ENCODE measurements around the gene LLGL2.

Gene LLGL2

GRCh38 chr17:75616521-75617122 is 91.1 kb downstream of the LLGL2 start:
- H3K4me1 ChIP-seq (ENCODE audit: low read length): no peaks in the 10 kb centered on the region
- no peaks in the 10 kb centered on the region for H3K36me3 ChIP-seq (replicated peaks; ENCODE audit: low read depth, low read length)
- H3K9me3 ChIP-seq (ENCODE audit: insufficient read depth, low read length): no peaks in the 10 kb centered on the region
- no peak overlapping the region for H3K27ac ChIP-seq (ENCODE audit: low read length)
- H4K20me1 ChIP-seq (ENCODE audit: insufficient read depth, low read length): no peaks in the 10 kb centered on the region
- no peak overlapping the region for H3K9ac ChIP-seq (ENCODE audit: low read length)
- H3K4me3 ChIP-seq (ENCODE audit: low read length): no peak overlapping the region
- H2AFZ ChIP-seq (ENCODE audit: low read depth, low read length): no peak overlapping the region
- no peak overlapping the region for H3K4me2 ChIP-seq (ENCODE audit: low read length)
- TF ChIP-seq EZH2phosphoT487 (IDR thresholded peaks at IDR 0.05; ENCODE audit: low read depth): no peak
- TF ChIP-seq CTCF (IDR thresholded peaks at IDR 0.05; ENCODE audit: low read depth, low read length): no peak
- H3K79me2 ChIP-seq (ENCODE audit: low read length): no peaks in the 10 kb centered on the region
- no peaks in the 10 kb centered on the region for H3K27me3 ChIP-seq (ENCODE audit: low read depth, low read length)

DNA sequence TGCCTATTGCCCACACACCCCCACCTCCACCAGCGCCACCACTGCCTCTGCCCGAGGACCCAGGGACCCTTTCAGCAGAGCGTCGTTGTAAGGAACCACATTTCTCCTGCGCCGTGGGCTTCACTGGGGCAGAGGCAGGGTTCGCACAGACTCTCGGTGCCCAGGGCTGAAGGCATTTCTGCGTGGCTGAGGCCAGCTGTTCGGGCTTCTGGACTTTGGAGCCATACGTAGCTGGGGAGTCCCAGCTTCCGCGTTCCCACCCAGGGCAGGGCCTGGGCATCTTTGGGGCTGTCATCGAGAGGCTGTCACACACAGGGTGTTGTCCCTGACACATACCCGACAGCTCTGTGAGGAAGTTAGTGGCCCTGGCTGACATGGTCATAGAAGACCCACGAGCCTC is 91.7 kb downstream of the LLGL2 start:
- H3K27ac ChIP-seq (ENCODE audit: low read length): no peak overlapping the region
- no peaks in the 10 kb centered on the region for H3K4me1 ChIP-seq (ENCODE audit: low read length)
- TF ChIP-seq CTCF (IDR thresholded peaks at IDR 0.05; ENCODE audit: low read depth, low read length) (no peak), EZH2phosphoT487 (IDR thresholded peaks at IDR 0.05; ENCODE audit: low read depth) (no peak)
- H3K9me3 ChIP-seq (ENCODE audit: insufficient read depth, low read length): no peaks in the 10 kb centered on the region
- no peak overlapping the region for H3K9ac ChIP-seq (ENCODE audit: low read length)
- H4K20me1 ChIP-seq (ENCODE audit: insufficient read depth, low read length): no peaks in the 10 kb centered on the region
- H3K27me3 ChIP-seq (ENCODE audit: low read depth, low read length): no peaks in the 10 kb centered on the region
- no peak overlapping the region for H3K4me3 ChIP-seq (ENCODE audit: low read length)
- no peak overlapping the region for H2AFZ ChIP-seq (ENCODE audit: low read depth, low read length)
- H3K79me2 ChIP-seq (ENCODE audit: low read length): no peaks in the 10 kb centered on the region
- no peak overlapping the region for H3K4me2 ChIP-seq (ENCODE audit: low read length)
- no peaks in the 10 kb centered on the region for H3K36me3 ChIP-seq (replicated peaks; ENCODE audit: low read depth, low read length)

GRCh38 chr17:75617675-75618074 is 92.2 kb downstream of the LLGL2 start:
- no peak overlapping the region for H2AFZ ChIP-seq (ENCODE audit: low read depth, low read length)
- no peaks in the 10 kb centered on the region for H4K20me1 ChIP-seq (ENCODE audit: insufficient read depth, low read length)
- no peaks in the 10 kb centered on the region for H3K36me3 ChIP-seq (replicated peaks; ENCODE audit: low read depth, low read length)
- H3K27me3 ChIP-seq (ENCODE audit: low read depth, low read length): no peaks in the 10 kb centered on the region
- H3K4me3 ChIP-seq (ENCODE audit: low read length): no peak overlapping the region
- H3K9ac ChIP-seq (ENCODE audit: low read length): no peak overlapping the region
- no peak overlapping the region for H3K4me2 ChIP-seq (ENCODE audit: low read length)
- no peaks in the 10 kb centered on the region for H3K4me1 ChIP-seq (ENCODE audit: low read length)
- H3K9me3 ChIP-seq (ENCODE audit: insufficient read depth, low read length): no peaks in the 10 kb centered on the region
- H3K27ac ChIP-seq (ENCODE audit: low read length): no peak overlapping the region
- TF ChIP-seq EZH2phosphoT487 (IDR thresholded peaks at IDR 0.05; ENCODE audit: low read depth): no peak
- no peak for TF ChIP-seq CTCF (IDR thresholded peaks at IDR 0.05; ENCODE audit: low read depth, low read length)
- no peaks in the 10 kb centered on the region for H3K79me2 ChIP-seq (ENCODE audit: low read length)

- H2AFZ ChIP-seq (ENCODE audit: low read depth, low read length): no peak overlapping the region
- no peaks in the 10 kb centered on the region for H3K36me3 ChIP-seq (replicated peaks; ENCODE audit: low read depth, low read length)
- H4K20me1 ChIP-seq (ENCODE audit: insufficient read depth, low read length): no peaks in the 10 kb centered on the region
- H3K27ac ChIP-seq (ENCODE audit: low read length): no peak overlapping the region
- no peaks in the 10 kb centered on the region for H3K79me2 ChIP-seq (ENCODE audit: low read length)
- H3K9ac ChIP-seq (ENCODE audit: low read length): no peak overlapping the region
- H3K9me3 ChIP-seq (ENCODE audit: insufficient read depth, low read length): no peaks in the 10 kb centered on the region
- H3K4me2 ChIP-seq (ENCODE audit: low read length): no peak overlapping the region
- H3K4me3 ChIP-seq (ENCODE audit: low read length): no peak overlapping the region
- H3K4me1 ChIP-seq (ENCODE audit: low read length): no peaks in the 10 kb centered on the region
- TF ChIP-seq CTCF (IDR thresholded peaks at IDR 0.05; ENCODE audit: low read depth, low read length) (peak; percentile 53), EZH2phosphoT487 (IDR thresholded peaks at IDR 0.05; ENCODE audit: low read depth) (no peak)
- H3K27me3 ChIP-seq (ENCODE audit: low read depth, low read length): no peaks in the 10 kb centered on the region
Measured at GRCh38 chr17:75619506-75620431, 94.3 kb downstream of the LLGL2 start.

All from OCI-LY3 (cell line).